ENCODE results near the gene SERPINE1. TPM values are rescaled to one million over a fixed set of nuclear protein-coding genes. Genes with fewer than 3 reads are reported as not detected.
A peak's percentile ranks its signal among the peaks of the same experiment; 100 is the strongest.

SERPINE1 gene
- total and polyA plus RNA-seq, 2 of the 13 experiments (the other 11 are each of a cell fraction or from before 2014, with no cell fraction given) = 21.2 to 1,576 TPM

GRCh38 chr7:101121991-101122932 lies 4.6 kb upstream of the SERPINE1 start (continued):
- TF ChIP-seq, protein P1, sequence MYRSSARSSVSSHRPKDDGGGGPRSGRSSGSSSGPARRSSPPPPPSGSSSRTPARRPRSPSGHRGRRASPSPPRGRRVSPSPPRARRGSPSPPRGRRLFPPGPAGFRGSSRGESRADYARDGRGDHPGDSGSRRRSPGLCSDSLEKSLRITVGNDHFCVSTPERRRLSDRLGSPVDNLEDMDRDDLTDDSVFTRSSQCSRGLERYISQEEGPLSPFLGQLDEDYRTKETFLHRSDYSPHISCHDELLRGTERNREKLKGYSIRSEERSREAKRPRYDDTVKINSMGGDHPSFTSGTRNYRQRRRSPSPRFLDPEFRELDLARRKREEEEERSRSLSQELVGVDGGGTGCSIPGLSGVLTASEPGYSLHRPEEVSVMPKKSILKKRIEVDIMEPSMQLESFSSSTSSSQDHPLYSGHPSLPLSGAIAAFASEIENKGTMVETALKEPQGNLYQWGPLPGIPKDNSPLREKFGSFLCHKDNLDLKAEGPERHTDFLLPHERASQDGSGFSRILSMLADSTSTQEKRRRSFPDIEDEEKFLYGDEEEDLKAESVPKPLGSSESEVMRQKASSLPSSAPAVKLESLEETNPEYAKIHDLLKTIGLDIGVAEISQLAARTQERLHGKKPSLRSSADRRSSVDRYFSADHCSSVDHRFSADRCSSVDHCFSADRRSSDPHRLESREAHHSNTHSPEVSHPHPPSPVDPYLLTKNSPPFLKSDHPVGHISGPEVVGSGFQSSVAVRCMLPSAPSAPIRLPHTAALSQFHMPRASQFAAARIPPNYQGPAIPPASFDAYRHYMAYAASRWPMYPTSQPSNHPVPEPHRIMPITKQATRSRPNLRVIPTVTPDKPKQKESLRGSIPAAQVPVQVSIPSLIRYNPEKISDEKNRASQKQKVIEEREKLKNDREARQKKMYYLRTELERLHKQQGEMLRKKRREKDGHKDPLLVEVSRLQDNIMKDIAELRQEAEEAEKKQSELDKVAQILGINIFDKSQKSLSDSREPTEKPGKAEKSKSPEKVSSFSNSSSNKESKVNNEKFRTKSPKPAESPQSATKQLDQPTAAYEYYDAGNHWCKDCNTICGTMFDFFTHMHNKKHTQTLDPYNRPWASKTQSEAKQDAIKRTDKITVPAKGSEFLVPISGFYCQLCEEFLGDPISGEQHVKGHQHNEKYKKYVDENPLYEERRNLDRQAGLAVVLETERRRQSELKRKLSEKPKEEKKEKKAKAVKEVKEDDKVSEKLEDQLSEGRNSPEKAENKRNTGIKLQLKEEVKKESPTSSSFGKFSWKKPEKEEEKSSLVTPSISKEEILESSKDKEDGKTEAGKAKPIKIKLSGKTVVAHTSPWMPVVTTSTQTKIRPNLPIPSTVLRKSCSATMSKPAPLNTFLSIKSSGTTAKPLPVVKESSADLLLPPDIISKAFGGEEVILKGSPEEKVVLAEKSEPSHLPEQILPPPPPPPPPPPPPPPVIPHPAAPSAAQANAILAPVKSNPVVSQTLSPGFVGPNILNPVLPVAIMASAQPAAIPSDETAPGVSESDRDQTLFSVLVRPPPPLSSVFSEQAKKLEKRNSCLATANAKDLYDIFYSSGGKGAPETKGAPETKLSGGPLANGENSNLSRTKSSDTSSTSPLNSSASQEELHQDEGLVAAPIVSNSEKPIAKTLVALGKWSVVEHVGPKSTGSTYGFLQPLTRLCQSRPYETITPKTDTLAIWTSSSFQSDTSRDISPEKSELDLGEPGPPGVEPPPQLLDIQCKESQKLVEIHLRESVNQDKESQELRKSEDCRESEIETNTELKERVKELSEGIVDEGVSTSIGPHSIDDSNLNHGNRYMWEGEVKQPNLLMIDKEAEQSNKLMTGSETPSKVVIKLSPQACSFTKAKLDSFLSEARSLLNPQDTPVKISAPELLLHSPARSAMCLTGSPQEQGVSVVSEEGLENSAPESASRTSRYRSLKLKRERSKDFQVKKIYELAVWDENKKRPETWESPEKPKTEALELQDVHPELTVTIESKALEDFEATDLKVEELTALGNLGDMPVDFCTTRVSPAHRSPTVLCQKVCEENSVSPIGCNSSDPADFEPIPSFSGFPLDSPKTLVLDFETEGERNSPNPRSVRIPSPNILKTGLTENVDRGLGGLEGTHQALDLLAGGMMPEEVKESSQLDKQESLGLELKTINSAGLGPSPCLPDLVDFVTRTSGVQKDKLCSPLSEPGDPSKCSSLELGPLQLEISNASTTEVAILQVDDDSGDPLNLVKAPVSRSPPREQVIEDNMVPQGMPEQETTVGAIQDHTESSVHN (CRISPR knock-in tag; IDR thresholded peaks at IDR 0.05) = 0 out of 2 replicates have a peak, but pooled peaks have one; percentile 63
- peak; percentile 86 for TF ChIP-seq NR2C2 (CRISPR knock-in tag; IDR thresholded peaks at IDR 0.05; ENCODE audit: borderline replicate concordance)
- no peak; the same call in 1 of the 2 replicates for TF ChIP-seq MED13 (CRISPR knock-in tag; IDR thresholded peaks at IDR 0.05)
- peak; percentile 64; the same call in 1 of the 2 replicates for TF ChIP-seq ELF1 (CRISPR knock-in tag; IDR thresholded peaks at IDR 0.05)
- TF ChIP-seq ZNF615 (CRISPR knock-in tag; IDR thresholded peaks at IDR 0.05; ENCODE audit: borderline replicate concordance) = no peak
- peak; percentile 35 to 36; a peak in 2 of 4 replicates for TF ChIP-seq NR2F1 (CRISPR knock-in tag; IDR thresholded peaks at IDR 0.05)
- TF ChIP-seq, protein P2, sequence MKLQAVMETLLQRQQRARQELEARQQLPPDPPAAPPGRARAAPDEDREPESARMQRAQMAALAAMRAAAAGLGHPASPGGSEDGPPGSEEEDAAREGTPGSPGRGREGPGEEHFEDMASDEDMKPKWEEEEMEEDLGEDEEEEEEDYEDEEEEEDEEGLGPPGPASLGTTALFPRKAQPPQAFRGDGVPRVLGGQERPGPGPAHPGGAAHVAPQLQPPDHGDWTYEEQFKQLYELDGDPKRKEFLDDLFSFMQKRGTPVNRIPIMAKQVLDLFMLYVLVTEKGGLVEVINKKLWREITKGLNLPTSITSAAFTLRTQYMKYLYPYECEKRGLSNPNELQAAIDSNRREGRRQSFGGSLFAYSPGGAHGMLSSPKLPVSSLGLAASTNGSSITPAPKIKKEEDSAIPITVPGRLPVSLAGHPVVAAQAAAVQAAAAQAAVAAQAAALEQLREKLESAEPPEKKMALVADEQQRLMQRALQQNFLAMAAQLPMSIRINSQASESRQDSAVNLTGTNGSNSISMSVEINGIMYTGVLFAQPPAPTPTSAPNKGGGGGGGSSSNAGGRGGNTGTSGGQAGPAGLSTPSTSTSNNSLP (IDR thresholded peaks at IDR 0.05; ENCODE audit: low read depth, low read length) = peak; percentile 26; the same call in 1 of the 2 replicates
- 0 out of 2 replicates have a peak, but pooled peaks have one; percentile 10 for TF ChIP-seq SUZ12 (IDR thresholded peaks at IDR 0.05; ENCODE audit: low read depth, low read length)
- TF ChIP-seq MBNL3 (CRISPR knock-in tag; conservative IDR thresholded peaks at IDR 0.05) = no peak
- TF ChIP-seq CREB1 (IDR thresholded peaks at IDR 0.05) = no peak
- no peak; the same call in 1 of the 2 replicates for TF ChIP-seq CREB1 (CRISPR knock-in tag; IDR thresholded peaks at IDR 0.05)
- peak; percentile 82 for TF ChIP-seq ZNF878 (CRISPR knock-in tag; IDR thresholded peaks at IDR 0.05)
- TF ChIP-seq ZNF746 (CRISPR knock-in tag; IDR thresholded peaks at IDR 0.05) = peak; percentile 78
- TF ChIP-seq ZNF672 (CRISPR knock-in tag; IDR thresholded peaks at IDR 0.05) = no peak
- peak; percentile 80 for TF ChIP-seq ZNF143 (CRISPR knock-in tag; IDR thresholded peaks at IDR 0.05)
- 0 out of 2 replicates have a peak, but pooled peaks have one; percentile 42 for TF ChIP-seq FOXK2 (IDR thresholded peaks at IDR 0.05)

Data from HepG2 (cell line).